Suppressor macrophage treated with lipopolysaccharide for 1 hour (primary cell): ENCODE results near the gene STEAP1B.
"Not testable (repeated sequence)": the region's sequence is repeated elsewhere in the genome, so short reads cannot be mapped to it uniquely, and the experiment has no call there.

Experiments used
- DNase-seq, 3 donors: peaks; one replicate each; pipeline ENCODE4 v3.0.0-alpha.2; 2020 to 2022

The STEAP1B gene

GRCh38 chr7:22496296-22496888 is 3.6 kb downstream of the STEAP1B start:
- not testable (repeated sequence) for DNase-seq

DNA sequence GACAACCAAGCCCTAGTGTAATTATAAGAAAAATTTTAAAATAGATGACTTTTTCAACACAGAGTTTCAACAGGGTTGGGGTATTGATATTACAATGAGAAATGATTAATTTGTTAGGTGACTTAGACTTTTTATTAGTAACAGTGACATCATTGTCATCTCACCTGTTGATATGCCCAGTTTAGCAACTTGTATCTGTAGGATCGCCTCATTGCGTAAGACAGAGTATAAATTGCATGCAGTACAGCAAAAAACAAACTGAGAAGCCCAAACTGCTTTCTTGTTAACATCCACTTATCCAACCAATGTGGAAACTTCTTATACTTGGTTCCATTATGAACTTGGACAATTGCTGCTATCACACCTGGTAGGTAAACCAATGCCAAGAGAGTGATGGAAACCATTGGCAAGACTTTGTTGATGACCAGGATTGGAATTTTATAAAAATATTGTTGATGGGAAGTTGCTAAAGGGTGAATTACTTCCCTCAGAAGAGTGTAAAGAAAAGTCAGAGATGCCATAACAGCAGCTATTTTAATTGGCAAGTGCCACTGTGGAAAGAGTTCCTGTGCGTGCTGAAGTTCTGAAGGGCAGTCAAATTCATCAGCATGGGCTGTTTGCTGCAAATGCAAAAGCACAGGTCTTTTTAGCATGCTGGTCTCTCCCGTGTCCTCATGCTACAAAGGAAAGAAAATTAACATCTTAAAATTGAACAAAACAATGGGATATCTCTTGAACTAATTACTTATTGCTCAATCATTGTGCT is 6.6 kb downstream of the STEAP1B start:
- not testable (repeated sequence) for DNase-seq

- peak; percentile 74 to 83 (median 78) for DNase-seq
Observed at GRCh38 chr7:22488643-22489462, 11.1 kb downstream of the STEAP1B start.

- no peak for DNase-seq
Observed at GRCh38 chr7:22487978-22488642, 11.9 kb downstream of the STEAP1B start.

DNA sequence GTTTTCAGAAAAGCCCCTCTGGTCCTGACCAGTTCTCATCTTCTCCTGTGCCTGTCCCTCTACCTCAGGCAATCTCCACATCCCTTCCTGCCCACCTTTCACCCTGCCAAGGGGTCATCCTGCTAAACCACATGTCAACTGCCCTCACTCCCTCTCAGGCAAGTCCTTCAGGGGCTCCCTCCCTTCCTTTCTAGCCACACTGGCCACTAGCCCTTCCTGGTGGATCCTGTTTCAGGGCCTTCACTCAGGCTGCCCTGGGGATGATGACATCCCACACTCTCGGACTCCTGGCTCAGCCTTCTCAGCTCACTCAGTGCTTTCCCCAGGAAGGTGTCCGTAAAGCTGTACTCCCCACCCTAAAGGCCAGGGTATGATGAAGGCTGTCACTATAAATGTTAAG is 13.4 kb downstream of the STEAP1B start:
- DNase-seq, result no peak

- no peak for DNase-seq
Observed at GRCh38 chr7:22485189-22485588, 14.8 kb downstream of the STEAP1B start.

GRCh38 chr7:22482503-22482902 is 17.5 kb downstream of the STEAP1B start:
- no peak for DNase-seq

- DNase-seq, result peak; percentile 8 to 51 (median 33)
Observed at GRCh38 chr7:22481726-22482125, 18.3 kb downstream of the STEAP1B start.

- DNase-seq, result peak in 1 of 3 donors; percentile 10
Observed at GRCh38 chr7:22480523-22481075, 19.4 kb downstream of the STEAP1B start.

DNA sequence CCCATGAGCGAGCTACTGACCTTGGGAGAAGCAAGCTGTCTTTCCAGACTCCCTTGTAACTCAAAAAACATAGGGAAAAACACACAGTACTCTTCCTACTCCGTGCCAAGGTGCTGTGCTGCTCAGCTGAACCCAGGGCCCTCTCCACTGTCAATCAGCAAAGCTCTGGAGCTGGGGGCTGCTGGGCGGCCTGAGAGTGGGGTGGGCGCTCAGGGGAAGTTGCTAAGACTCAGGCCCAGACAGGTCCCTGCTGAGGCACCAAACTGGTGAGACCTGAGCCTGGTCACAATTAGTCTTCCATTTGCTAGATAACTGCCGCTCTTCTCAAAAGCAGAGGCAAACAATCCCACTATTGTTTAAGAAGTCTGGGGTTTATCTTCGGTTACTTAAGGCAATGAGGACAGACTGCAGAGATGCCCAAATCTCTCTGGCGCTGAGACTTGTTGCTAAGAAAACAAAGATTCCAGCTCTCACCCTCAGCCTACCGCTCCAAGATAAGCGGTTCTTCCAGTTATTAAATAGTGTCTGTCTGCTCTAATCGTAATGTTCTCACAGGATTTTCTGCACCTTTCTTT is 22.0 kb downstream of the STEAP1B start:
- DNase-seq, result peak in 1 of 3 donors; percentile 0

DNA sequence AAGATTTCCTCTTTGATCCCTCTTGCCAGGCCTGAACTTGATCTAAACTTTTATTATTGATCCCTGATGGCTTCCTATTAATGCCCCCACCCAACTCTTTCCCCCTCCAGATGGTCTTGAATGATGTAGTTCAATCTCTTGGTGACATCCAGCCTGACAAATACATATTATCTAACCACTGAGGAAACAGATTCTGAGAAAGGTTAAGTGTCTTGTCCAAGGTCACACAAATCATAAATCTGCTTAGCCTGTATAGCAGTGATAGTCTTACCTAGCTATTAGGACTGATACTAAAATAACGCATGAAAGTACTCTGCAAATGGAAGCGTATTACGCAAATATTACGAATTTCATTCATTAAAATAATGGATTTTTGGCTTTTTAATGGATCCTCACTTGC is 22.7 kb downstream of the STEAP1B start:
- no peak for DNase-seq

GRCh38 chr7:22476824-22477223 is 23.2 kb downstream of the STEAP1B start:
- no peak for DNase-seq

- no peak for DNase-seq
Observed at GRCh38 chr7:22474645-22475044, 25.3 kb downstream of the STEAP1B start.

- no peak for DNase-seq
Observed at GRCh38 chr7:22470981-22471380, 29.0 kb downstream of the STEAP1B start.

DNA sequence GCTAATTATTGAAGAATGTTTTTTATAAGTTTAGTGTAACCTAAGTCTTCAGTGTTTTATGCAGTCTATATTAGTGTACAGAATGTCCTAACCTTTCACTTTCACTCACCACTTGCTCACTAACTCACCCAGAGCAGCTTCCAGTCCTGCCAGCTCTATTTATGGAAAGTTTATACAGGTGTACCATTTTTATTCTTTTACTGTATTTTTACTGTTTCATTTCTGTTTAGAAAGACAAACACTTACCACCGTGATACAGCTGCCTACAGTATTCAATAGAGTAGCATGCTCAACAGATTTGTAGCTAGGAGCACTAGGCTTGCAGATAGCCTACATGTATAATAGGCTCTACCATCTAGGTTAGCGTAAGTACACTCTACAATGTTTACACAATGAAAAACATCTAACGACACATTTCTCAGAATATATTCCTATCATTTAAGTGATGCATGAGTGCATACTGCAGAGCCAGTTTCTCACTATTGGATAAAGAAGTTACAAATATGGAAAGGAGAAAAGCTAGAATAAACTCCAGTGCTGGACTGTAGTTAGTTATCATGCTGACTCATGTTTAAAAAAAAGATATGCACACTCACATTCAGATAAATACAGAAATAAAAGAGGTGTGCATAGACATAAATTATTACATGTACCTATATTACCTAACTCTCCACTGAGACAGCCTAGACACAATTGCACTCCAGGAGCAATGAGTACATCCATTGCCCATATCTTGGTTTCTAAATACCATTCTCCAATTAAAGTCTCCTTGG is 30.4 kb downstream of the STEAP1B start:
- no peak for DNase-seq

GRCh38 chr7:22468609-22469008 is 31.4 kb downstream of the STEAP1B start:
- DNase-seq, result no peak

DNA sequence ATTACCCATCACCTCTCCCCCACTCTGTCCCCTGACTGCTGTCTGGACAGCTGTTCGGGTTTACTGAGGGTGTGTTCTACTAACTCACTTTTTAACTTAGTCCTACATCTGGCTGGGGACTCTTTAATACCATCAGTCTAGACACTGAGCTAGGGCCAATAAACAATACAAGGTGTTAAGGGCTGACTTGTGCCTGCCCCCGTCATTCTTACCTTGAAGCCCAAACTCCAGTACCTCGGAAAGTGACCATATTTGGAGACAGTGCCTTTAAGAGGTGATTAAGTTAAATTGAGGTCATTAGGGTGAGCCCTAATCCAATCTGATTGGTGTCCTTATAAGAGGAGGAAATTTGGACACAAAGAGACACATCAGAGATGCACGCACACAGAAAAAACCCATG is 35.7 kb downstream of the STEAP1B start:
- no peak for DNase-seq

DNA sequence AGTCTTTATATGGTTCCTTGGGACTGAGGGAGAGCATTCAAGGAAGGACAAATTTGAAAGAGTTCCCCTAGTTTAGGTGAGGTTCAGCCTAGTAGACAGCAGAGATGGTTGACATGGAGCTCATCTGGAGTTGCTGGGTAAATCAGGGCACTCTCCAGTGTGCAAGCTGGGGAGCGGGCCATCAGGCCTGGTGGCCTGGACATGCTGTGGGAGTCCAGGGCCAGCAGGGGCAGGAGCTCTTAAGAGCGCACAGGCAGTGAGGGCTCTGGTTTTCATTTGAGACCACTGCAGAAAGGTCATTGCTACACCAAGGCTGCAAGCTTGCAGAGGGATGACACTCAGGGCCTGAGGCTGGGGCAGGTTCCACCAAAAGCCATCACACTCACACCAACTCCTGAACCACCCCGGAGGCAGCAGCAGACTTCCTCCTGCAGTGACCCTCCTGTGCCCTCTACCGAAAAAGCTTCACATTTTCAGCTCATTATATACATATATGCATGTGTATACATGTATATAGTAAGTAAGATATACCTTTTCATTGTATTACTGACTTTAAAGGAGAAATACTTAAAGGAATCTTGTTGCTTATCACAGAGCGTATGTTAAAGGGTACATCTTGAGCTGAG is 39.5 kb downstream of the STEAP1B start:
- no peak for DNase-seq

DNA sequence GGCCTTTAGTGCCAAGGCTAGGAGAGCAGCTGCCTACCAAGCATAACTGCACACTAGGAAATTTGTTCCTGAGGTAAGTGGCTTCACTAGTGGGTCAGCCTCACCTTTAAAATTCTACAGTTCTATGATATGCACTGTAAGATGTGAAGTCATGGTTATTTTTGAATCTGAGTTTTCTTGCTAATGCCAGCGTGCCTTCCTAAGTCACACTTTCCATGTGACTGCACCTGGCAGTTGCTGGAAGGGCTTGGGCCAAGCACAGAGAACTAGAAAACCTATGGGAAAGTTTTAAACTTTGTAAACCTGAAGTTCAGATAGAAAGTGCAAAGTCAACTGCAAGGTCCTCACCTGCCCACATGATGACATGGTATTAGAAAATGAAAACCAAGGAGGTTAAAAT is 42.5 kb downstream of the STEAP1B start:
- DNase-seq, result no peak

GRCh38 chr7:22454446-22454845 is 45.5 kb downstream of the STEAP1B start:
- DNase-seq, result no peak

DNA sequence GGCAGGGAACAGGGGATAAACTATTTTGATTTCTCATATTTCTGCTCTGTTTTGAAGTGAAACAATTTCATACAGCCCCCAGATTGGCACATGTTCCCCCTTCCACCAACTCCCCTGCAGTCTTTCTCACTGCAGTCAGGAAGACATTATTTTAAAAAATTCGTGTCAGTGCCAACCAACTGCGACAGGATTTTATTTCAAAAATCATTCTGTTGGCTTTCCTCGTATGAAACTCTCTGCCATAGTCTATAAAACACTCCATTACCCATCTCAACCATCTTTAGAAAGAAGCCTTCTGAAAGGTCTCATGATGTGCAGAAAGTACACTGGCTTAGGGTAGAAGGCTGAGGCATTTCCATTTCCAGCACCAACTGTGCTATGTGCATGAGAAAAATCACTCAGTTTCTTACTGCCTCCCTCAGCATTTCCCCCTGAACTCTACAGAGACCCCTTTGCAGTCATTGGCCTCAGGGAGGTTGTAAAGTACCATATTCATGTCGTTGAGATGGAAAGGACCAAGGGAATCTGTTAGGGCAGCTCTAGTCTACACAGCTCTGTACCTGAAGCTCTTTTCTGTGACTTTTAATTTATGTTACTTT is 46.9 kb downstream of the STEAP1B start:
- no peak for DNase-seq
